GM12878 (cell line): ENCODE data around the gene KIFAP3. TPM values are rescaled to one million over a fixed set of nuclear protein-coding genes. Genes with fewer than 3 reads are reported as not detected.

Experiments used
- ATAC-seq: fragments of 200-7000 bp; cut with Tn5 transposase; 3 replicates; pipeline ENCODE4 v1.9.1; 2020; ENCODE audit warnings: mild to moderate bottlenecking, moderate library complexity
- BruUV-seq: library from RNA; stranded (reverse); fragments of 400-500 nt; replicated peaks from 2 replicates; lab custom pipeline; 2021; lab: Mats Ljungman, UMichigan
- CTCF ChIA-PET: fragments of 300-600 bp; sonication (Branson Sonifier 250); formaldehyde crosslinking; extraction: SDS; loops from one replicate; lab custom pipeline; 2021; ENCODE audit warnings: inconsistent platforms; lab: Yijun Ruan, JAX
- POLR2A ChIA-PET: fragments of 350-600 bp; formaldehyde crosslinking; extraction: SDS; loops from one replicate; lab custom pipeline; 2021; ENCODE audit warnings: inconsistent platforms; lab: Charles Lee
- RAD21 ChIA-PET: fragments of 300-600 bp; sonication (Branson Sonifier 250); formaldehyde crosslinking; loops from one replicate; lab custom pipeline; 2023; ENCODE audit warnings: antibody characterized with exemption; ENCODE audit not compliant: unreplicated experiment; lab: Charles Lee
- SMC1A ChIA-PET: fragments of 300-600 bp; sonication (Branson Sonifier 250); formaldehyde crosslinking; loops from one replicate; lab custom pipeline; 2023; ENCODE audit not compliant: unreplicated experiment, uncharacterized antibody; lab: Charles Lee
- DNase-seq: peaks from one replicate; pipeline ENCODE4 v3.0.0-alpha.2; 2011; ENCODE audit warnings: low read depth, low spot score
- FAIRE-seq: peaks from 3 replicates; lab custom pipeline; 2011; peaks lifted over from hg19 to GRCh38; lab: Jason Lieb, UNC
- H2AFZ ChIP-seq: 2 replicates; pipeline ENCODE4 v1.6.0; 2011; ENCODE audit warnings: low read depth, low read length, control low read depth; ENCODE audit not compliant: control insufficient read depth
- H3K27ac ChIP-seq: 2 replicates; pipeline ENCODE4 v1.5.1; 2011; ENCODE audit warnings: control low read depth; ENCODE audit not compliant: control insufficient read depth, insufficient read depth
- H3K27me3 ChIP-seq, 2 experiments: replicated peaks in 1 of 2; 2 replicates each; pipeline versions ENCODE4 v1.6.0 to v1.6.1; 2011; ENCODE audit warnings: low read length in 1 of 2; ENCODE audit not compliant: control insufficient read depth in 2 of 2, insufficient read depth in 2 of 2
- H3K36me3 ChIP-seq, 2 experiments: 2 replicates each; pipeline ENCODE4 v1.5.1; 2011; ENCODE audit warnings: low read length in 1 of 2; ENCODE audit not compliant: control insufficient read depth in 2 of 2, insufficient read depth in 2 of 2
- H3K4me1 ChIP-seq: 2 replicates; pipeline ENCODE4 v1.6.1; 2011; ENCODE audit warnings: mild to moderate bottlenecking, low read length, moderate library complexity, mixed read lengths; ENCODE audit not compliant: control insufficient read depth, insufficient read depth
- H3K4me2 ChIP-seq: 2 replicates; pipeline ENCODE4 v1.6.0; 2011; ENCODE audit warnings: control low read depth; ENCODE audit not compliant: control insufficient read depth, insufficient read depth
- H3K4me3 ChIP-seq: fragments of 200-600 bp; sonication (generic); 2 replicates; pipeline ENCODE4 v1.5.1; 2016
- H3K79me2 ChIP-seq: 2 replicates; pipeline ENCODE4 v1.6.0; 2011; ENCODE audit warnings: low read length; ENCODE audit not compliant: control insufficient read depth, insufficient read depth
- H3K9ac ChIP-seq: 2 replicates; pipeline ENCODE4 v1.8.0; 2011; ENCODE audit warnings: low read length, control low read depth, mixed read lengths; ENCODE audit not compliant: control insufficient read depth, insufficient read depth
- H3K9me3 ChIP-seq: replicated peaks from 3 replicates; pipeline ENCODE4 v1.5.1; 2011; ENCODE audit warnings: mild to moderate bottlenecking, low read length; ENCODE audit not compliant: control insufficient read depth, insufficient read depth
- H4K20me1 ChIP-seq: 2 replicates; pipeline ENCODE4 v1.6.0; 2011; ENCODE audit not compliant: control insufficient read depth, insufficient read depth
- BCL11A ChIP-seq: IDR thresholded peaks from 2 replicates; pipeline ENCODE4 v1.6.1; 2011; ENCODE audit warnings: low read depth, low read length
- CBX3 ChIP-seq: fragments of 200-600 bp; sonication (generic); IDR thresholded peaks from 2 replicates; pipeline ENCODE4 v1.6.1; 2016; ENCODE audit warnings: low read depth, borderline replicate concordance
- ETV6 ChIP-seq, 2 experiments: fragments of 450-650 bp in 1 of 2; IDR thresholded peaks in 1 of 2; conservative IDR thresholded peaks in 1 of 2; 2 replicates each; pipeline ENCODE4 v1.6.1; 2014; ENCODE audit warnings: antibody characterized with exemption in 1 of 2, borderline replicate concordance in 1 of 2, low read depth in 1 of 2, mild to moderate bottlenecking in 1 of 2, moderate library complexity in 1 of 2
- FOXM1 ChIP-seq: IDR thresholded peaks from 2 replicates; pipeline ENCODE4 v1.6.1; 2012; ENCODE audit warnings: low read depth, mild to moderate bottlenecking, inconsistent platforms, low read length, moderate library complexity
- JUNB ChIP-seq: IDR thresholded peaks from 2 replicates; pipeline ENCODE4 v1.6.1; 2016; ENCODE audit warnings: antibody characterized with exemption, mild to moderate bottlenecking
- MTA3 ChIP-seq: IDR thresholded peaks from 2 replicates; pipeline ENCODE4 v1.6.1; 2012; ENCODE audit warnings: low read length, inconsistent platforms, borderline replicate concordance
- MYC ChIP-seq: IDR thresholded peaks from 2 replicates; pipeline ENCODE4 v1.6.1; 2011; ENCODE audit warnings: mild to moderate bottlenecking, low read length, moderate library complexity, inconsistent platforms; ENCODE audit not compliant: insufficient read depth, insufficient replicate concordance, insufficient read length, severe bottlenecking
- RAD51 ChIP-seq: fragments of 450-650 bp; IDR thresholded peaks from 2 replicates; pipeline ENCODE4 v1.6.1; 2016; ENCODE audit warnings: moderate library complexity, mild to moderate bottlenecking, inconsistent platforms
- RUNX3 ChIP-seq: IDR thresholded peaks from 2 replicates; pipeline ENCODE4 v1.6.1; 2012; ENCODE audit warnings: low read length, inconsistent platforms
- SIX5 ChIP-seq: IDR thresholded peaks from 2 replicates; pipeline ENCODE4 v1.6.1; 2011; ENCODE audit warnings: mild to moderate bottlenecking, low read depth, low read length, moderate library complexity; ENCODE audit not compliant: severe bottlenecking
- STAT1 ChIP-seq: fragments of 450-650 bp; conservative IDR thresholded peaks from 2 replicates; pipeline ENCODE4 v1.6.1; 2014; ENCODE audit warnings: antibody characterized with exemption, mild to moderate bottlenecking
- ZNF24 ChIP-seq: fragments of 450-650 bp; IDR thresholded peaks from 2 replicates; pipeline ENCODE4 v1.6.1; 2017; ENCODE audit warnings: antibody characterized with exemption, mild to moderate bottlenecking
- ZNF274 ChIP-seq: IDR thresholded peaks from one replicate; pipeline ENCODE4 v1.8.0; 2011; ENCODE audit not compliant: insufficient read length, insufficient read depth
- ZZZ3 ChIP-seq: IDR thresholded peaks from 2 replicates; pipeline ENCODE4 v1.6.1; 2011; ENCODE audit warnings: low read depth; ENCODE audit not compliant: control insufficient read depth, insufficient read length
- WGBS: methylation state at CpG from one replicate; pipeline ENCODE4 v1.1.6; 2016; ENCODE audit warnings: low lambda C conversion rate; ENCODE audit not compliant: insufficient replicate concordance, insufficient coverage; ENCODE audit errors: missing lambda C conversion rate; 5-methylcytosine and 5-hydroxymethylcytosine counted together
- in situ Hi-C: fragments of 300-500 bp; cut with MboI; formaldehyde crosslinking; loops from 9 replicates; pipeline ENCODE4 v1.14.3; 2018; ENCODE audit warnings: mixed read lengths
- intact Hi-C: fragments of 100-400 bp; cut with micrococcal nuclease; formaldehyde crosslinking; loops from one replicate; pipeline ENCODE4 v1.14.2; 2022; ENCODE audit not compliant: unreplicated experiment
- polyA plus RNA-seq, 11 experiments: library from polyadenylated mRNA; depleted of rRNA in 4 of 11; unstranded in 6 of 11; stranded (reverse) in 5 of 11; fragments of >200 nt; fragmentation: Nextera tagmentation in 4 of 11; fragmentation: Illumina TruSeq in 1 of 11; extraction: Ambion mirVana in 4 of 11; extraction: Trizol in 1 of 11; gene quantifications; 1 replicate in 1 of 11; 2 replicates in 10 of 11; pipeline versions ENCODE4 v1.2.1 to v1.2.3, GENCODE V29; 2011 to 2016; ENCODE audit warnings: inconsistent platforms in 2 of 11, missing spikeins in 2 of 11, low read depth in 1 of 11
- total RNA-seq, 4 experiments: library from RNA; depleted of rRNA in 3 of 4; stranded (reverse); fragments of >200 nt in 3 of 4; fragmentation: Illumina TruSeq in 1 of 4; extraction: Trizol in 1 of 4; gene quantifications; 2 replicates each; pipeline versions ENCODE4 v1.2.1 to v1.2.3, GENCODE V29; 2013 to 2021
- TF ChIP-seq, protein P1 (sequence below): IDR thresholded peaks from 2 replicates; pipeline ENCODE4 v1.6.1; 2012; ENCODE audit warnings: improper control_type of control experiment, low read depth, low read length; ENCODE audit not compliant: insufficient replicate concordance
- TF ChIP-seq, protein P2 (sequence below): fragments of 450-650 bp; IDR thresholded peaks from 2 replicates; pipeline ENCODE4 v1.6.1; 2014; ENCODE audit warnings: mild to moderate bottlenecking
- TF ChIP-seq, protein P3 (sequence below): IDR thresholded peaks from 2 replicates; pipeline ENCODE4 v1.6.1; 2012; ENCODE audit warnings: low read length, inconsistent platforms

The KIFAP3 gene
- total and polyA plus RNA-seq, 10 of the 15 experiments (the other 5 are each of a cell fraction or from before 2014, with no cell fraction given): 13.7 to 100 (median 18.9) TPM

DNA sequence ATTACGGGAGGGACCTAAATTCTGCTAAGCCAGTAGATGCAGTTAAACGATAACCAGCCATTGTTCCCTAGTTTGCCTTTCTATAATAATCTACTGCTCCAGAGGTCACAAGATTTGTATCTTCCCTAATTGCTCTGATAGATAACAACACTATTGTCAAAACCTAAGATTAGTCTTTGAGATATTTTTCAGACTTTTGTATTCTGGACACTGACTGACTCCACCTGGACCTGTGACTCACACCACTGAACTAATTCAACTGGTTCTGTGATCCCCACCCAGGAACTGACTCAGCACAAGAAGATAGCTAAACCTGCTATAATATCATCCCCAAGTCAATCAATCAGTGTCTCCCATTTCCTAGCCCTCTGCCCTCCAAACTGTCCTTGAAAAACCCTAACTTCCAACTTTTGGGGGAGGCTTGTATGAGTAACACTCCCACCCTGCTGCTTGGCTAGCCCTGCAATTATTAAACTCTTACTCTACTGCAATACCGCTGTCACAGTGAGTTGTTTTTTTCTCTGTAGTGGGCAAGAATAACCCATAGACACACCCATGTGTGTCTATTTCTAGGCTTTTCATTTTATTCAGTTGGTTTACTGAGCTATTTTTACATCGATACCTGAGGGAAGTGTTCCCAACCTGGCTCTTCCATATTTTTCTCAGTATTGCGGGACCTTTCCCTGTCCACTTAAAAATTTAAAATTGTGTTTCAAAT lies 11.2 kb downstream of the KIFAP3 start:
- Histone ChIP-seq H3K9me3 (no peaks in the 10 kb centered on the region; the same call in 2 of the 3 replicates), H3K9ac (no peak overlapping the region), H3K4me2 (no peak overlapping the region), H3K79me2 (peaks cover 34% of the 10 kb centered on the region), H3K36me3 (no peaks in the 10 kb centered on the region), H4K20me1 (no peaks in the 10 kb centered on the region), H3K4me3 (no peak overlapping the region), H3K27ac (no peak overlapping the region), H3K4me1 (no peaks in the 10 kb centered on the region), H2AFZ (no peak overlapping the region), H3K27me3 (no peaks in the 10 kb centered on the region)
- SMC1A ChIA-PET: interaction anchor here (0.9 to 1.5 kb wide), 2 partner anchors 53 to 477 kb away, joined by 3 read pairs; partner anchors contain the start of gene F5
- FAIRE-seq: no peak
- in situ Hi-C loops: no loop called here
- no peak for ATAC-seq
- CTCF ChIA-PET: interaction anchor here (1.1 kb wide), 1 partner anchor 111 kb away, joined by 3 read pairs; no protein-coding TSS in a partner anchor
- BruUV-seq: no TSS peak
- 89% methylated on average over 5 of the region's 5 CpGs for WGBS
- intact Hi-C loops: no loop called here
- RAD21 ChIA-PET: interaction anchor here (0.6 kb wide), 1 partner anchor 381 kb away, joined by 3 read pairs; no protein-coding TSS in a partner anchor
- POLR2A ChIA-PET: interaction anchor here (1.0 kb wide), 1 partner anchor 12 kb away, joined by 4 read pairs; the partner anchor contains the start of gene KIFAP3
- DNase-seq: no peak
- TF ChIP-seq MTA3 (no peak), SIX5 (no peak), CBX3 (no peak), BCL11A (no peak), STAT1 (no peak), JUNB (no peak), RUNX3 (no peak), ZNF274 (no peak), RAD51 (no peak), MYC (no peak), ZZZ3 (no peak), ETV6 (conservative IDR thresholded peaks at IDR 0.05 in 1 of 2, IDR thresholded peaks at IDR 0.05 in 1 of 2; ENCODE audit: borderline replicate concordance in 1 of 2, low read depth in 1 of 2) (no peak), FOXM1 (no peak), ZNF24 (no peak)
- TF ChIP-seq, protein P1, sequence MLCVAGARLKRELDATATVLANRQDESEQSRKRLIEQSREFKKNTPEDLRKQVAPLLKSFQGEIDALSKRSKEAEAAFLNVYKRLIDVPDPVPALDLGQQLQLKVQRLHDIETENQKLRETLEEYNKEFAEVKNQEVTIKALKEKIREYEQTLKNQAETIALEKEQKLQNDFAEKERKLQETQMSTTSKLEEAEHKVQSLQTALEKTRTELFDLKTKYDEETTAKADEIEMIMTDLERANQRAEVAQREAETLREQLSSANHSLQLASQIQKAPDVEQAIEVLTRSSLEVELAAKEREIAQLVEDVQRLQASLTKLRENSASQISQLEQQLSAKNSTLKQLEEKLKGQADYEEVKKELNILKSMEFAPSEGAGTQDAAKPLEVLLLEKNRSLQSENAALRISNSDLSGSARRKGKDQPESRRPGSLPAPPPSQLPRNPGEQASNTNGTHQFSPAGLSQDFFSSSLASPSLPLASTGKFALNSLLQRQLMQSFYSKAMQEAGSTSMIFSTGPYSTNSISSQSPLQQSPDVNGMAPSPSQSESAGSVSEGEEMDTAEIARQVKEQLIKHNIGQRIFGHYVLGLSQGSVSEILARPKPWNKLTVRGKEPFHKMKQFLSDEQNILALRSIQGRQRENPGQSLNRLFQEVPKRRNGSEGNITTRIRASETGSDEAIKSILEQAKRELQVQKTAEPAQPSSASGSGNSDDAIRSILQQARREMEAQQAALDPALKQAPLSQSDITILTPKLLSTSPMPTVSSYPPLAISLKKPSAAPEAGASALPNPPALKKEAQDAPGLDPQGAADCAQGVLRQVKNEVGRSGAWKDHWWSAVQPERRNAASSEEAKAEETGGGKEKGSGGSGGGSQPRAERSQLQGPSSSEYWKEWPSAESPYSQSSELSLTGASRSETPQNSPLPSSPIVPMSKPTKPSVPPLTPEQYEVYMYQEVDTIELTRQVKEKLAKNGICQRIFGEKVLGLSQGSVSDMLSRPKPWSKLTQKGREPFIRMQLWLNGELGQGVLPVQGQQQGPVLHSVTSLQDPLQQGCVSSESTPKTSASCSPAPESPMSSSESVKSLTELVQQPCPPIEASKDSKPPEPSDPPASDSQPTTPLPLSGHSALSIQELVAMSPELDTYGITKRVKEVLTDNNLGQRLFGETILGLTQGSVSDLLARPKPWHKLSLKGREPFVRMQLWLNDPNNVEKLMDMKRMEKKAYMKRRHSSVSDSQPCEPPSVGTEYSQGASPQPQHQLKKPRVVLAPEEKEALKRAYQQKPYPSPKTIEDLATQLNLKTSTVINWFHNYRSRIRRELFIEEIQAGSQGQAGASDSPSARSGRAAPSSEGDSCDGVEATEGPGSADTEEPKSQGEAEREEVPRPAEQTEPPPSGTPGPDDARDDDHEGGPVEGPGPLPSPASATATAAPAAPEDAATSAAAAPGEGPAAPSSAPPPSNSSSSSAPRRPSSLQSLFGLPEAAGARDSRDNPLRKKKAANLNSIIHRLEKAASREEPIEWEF: no peak
- TF ChIP-seq, protein P2, sequence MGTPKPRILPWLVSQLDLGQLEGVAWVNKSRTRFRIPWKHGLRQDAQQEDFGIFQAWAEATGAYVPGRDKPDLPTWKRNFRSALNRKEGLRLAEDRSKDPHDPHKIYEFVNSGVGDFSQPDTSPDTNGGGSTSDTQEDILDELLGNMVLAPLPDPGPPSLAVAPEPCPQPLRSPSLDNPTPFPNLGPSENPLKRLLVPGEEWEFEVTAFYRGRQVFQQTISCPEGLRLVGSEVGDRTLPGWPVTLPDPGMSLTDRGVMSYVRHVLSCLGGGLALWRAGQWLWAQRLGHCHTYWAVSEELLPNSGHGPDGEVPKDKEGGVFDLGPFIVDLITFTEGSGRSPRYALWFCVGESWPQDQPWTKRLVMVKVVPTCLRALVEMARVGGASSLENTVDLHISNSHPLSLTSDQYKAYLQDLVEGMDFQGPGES: no peak
- TF ChIP-seq, protein P3, sequence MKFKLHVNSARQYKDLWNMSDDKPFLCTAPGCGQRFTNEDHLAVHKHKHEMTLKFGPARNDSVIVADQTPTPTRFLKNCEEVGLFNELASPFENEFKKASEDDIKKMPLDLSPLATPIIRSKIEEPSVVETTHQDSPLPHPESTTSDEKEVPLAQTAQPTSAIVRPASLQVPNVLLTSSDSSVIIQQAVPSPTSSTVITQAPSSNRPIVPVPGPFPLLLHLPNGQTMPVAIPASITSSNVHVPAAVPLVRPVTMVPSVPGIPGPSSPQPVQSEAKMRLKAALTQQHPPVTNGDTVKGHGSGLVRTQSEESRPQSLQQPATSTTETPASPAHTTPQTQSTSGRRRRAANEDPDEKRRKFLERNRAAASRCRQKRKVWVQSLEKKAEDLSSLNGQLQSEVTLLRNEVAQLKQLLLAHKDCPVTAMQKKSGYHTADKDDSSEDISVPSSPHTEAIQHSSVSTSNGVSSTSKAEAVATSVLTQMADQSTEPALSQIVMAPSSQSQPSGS: no peak
